ENCODE data around the gene LRRC53. TPM values are rescaled to one million over a fixed set of nuclear protein-coding genes. Genes with fewer than 3 reads are reported as not detected.

The LRRC53 gene
- total and polyA plus RNA-seq, 12 donors, result not detected

- no peak overlapping the region for H3K4me3 ChIP-seq
- WGBS, 2 donors, result 62 to 64% methylated on average over 6 of the region's 6 CpGs
- no peaks in the 10 kb centered on the region for H3K27me3 ChIP-seq
- no peak for TF ChIP-seq CTCF (IDR thresholded peaks at IDR 0.05)
- no peaks in the 10 kb centered on the region for H3K9me3 ChIP-seq
- H3K27ac ChIP-seq, result peak overlapping the region; percentile 42 to 78 (median 64)
- H3K36me3 ChIP-seq, result no peaks in the 10 kb centered on the region
- intact Hi-C loops (cut with DNase I), result no loop called here
- peaks cover 0 to 35% (median 13%) of the 10 kb centered on the region in 9 donors for H3K4me1 ChIP-seq
- no peak for DNase-seq
- ATAC-seq, result peak in 7 of 8 donors; percentile 19 to 82 (median 61)
Observed at GRCh38 chr1:74425676-74426075, 86.7 kb downstream of the LRRC53 start.

- Histone ChIP-seq H3K4me3 (no peak overlapping the region), H3K4me1 (peaks cover 0 to 39% (median 14%) of the 10 kb centered on the region in 9 donors), H3K9me3 (no peaks in the 10 kb centered on the region), H3K36me3 (no peaks in the 10 kb centered on the region), H3K27me3 (no peaks in the 10 kb centered on the region), H3K27ac (no peak overlapping the region)
- no peak for ATAC-seq
- TF ChIP-seq CTCF (IDR thresholded peaks at IDR 0.05), result no peak
- 91 to 93% methylated on average over 2 of the region's 2 CpGs for WGBS, 2 donors
- intact Hi-C loops (cut with DNase I), result loop anchor here in 2 of 10 donors (5.0 kb wide), 2 partner anchors 36 to 61 kb away; no protein-coding TSS in a partner anchor
- DNase-seq, result no peak
Observed at GRCh38 chr1:74423471-74423870, 88.9 kb downstream of the LRRC53 start.

GRCh38 chr1:74422421-74423292, 89.8 kb downstream of the LRRC53 start:
- peak overlapping the region in 4 of 10 donors; percentile 15 to 68 (median 28) for H3K27ac ChIP-seq

More at GRCh38 chr1:74422421-74423292, 89.8 kb downstream of the LRRC53 start:
- DNase-seq (no peak), ATAC-seq (peak in 1 of 8 donors; percentile 53)
- WGBS, 2 donors, result 56 to 57% methylated on average over 4 of the region's 4 CpGs
- no peak overlapping the region for H3K4me3 ChIP-seq
- TF ChIP-seq CTCF (IDR thresholded peaks at IDR 0.05), result no peak
- no peaks in the 10 kb centered on the region for H3K27me3 ChIP-seq
- no peaks in the 10 kb centered on the region for H3K36me3 ChIP-seq
- H3K9me3 ChIP-seq, result no peaks in the 10 kb centered on the region
- peaks cover 0 to 39% (median 14%) of the 10 kb centered on the region in 9 donors for H3K4me1 ChIP-seq
- intact Hi-C loops (cut with DNase I), result loop anchor here in 2 of 10 donors (5.0 kb wide), 2 partner anchors 35 to 60 kb away; no protein-coding TSS in a partner anchor

All from heart right ventricle (tissue), 16 donors.